Gastrocnemius medialis (tissue), 4 donors: Measurements from ENCODE around the gene PAXX.

ENCODE experiments used
- CTCF ChIP-seq, 5 experiments: fragments of 450-650 bp in 3 of 5; fragments of 200-600 bp in 2 of 5; sonication (generic) in 2 of 5; IDR thresholded peaks in 4 of 5; conservative IDR thresholded peaks in 1 of 5; 1 replicate in 4 of 5; 2 replicates in 1 of 5; pipeline ENCODE4 v1.5.1; 2016 to 2019; ENCODE audit warnings: antibody characterized with exemption in 5 of 5, mild to moderate bottlenecking in 3 of 5, moderate library complexity in 3 of 5
- POLR2A ChIP-seq, 2 donors: fragments of 450-650 bp; IDR thresholded peaks; one replicate each; pipeline ENCODE4 v1.6.1; 2017; ENCODE audit warnings: antibody characterized with exemption in 2 of 2, mild to moderate bottlenecking in 2 of 2, moderate library complexity in 2 of 2

GRCh38 chr9:136981588-136982231, 10.5 kb upstream of the PAXX start:
- TF ChIP-seq CTCF (IDR thresholded peaks at IDR 0.05 in 4 of 5, conservative IDR thresholded peaks at IDR 0.05 in 1 of 5) (no peak), POLR2A (IDR thresholded peaks at IDR 0.05) (no peak)
